Measurements from ENCODE around the gene CHN1.

Gene CHN1

GRCh38 chr2:174945601-174946260 lies 59.5 kb downstream of the CHN1 start:
- no peak for DNase-seq (ENCODE audit: low read depth)
- TF ChIP-seq CTCF (IDR thresholded peaks at IDR 0.05; ENCODE audit: low read depth, low read length, missing control alignments) = no peak
- H3K4me3 ChIP-seq (ENCODE audit: low read depth, low read length) = no peak overlapping the region

GRCh38 chr2:174939046-174939445 lies 66.1 kb downstream of the CHN1 start:
- no peak for DNase-seq (ENCODE audit: low read depth)
- TF ChIP-seq CTCF (IDR thresholded peaks at IDR 0.05; ENCODE audit: low read depth, low read length, missing control alignments) = no peak

GRCh38 chr2:174931724-174932123 lies 73.5 kb downstream of the CHN1 start:
- no peak for TF ChIP-seq CTCF (IDR thresholded peaks at IDR 0.05; ENCODE audit: low read depth, low read length, missing control alignments)
- H3K4me3 ChIP-seq (ENCODE audit: low read depth, low read length) = no peak overlapping the region
- no peak for DNase-seq (ENCODE audit: low read depth)

More at GRCh38 chr2:174939046-174939445, 66.1 kb downstream of the CHN1 start:
- no peak overlapping the region for H3K4me3 ChIP-seq (ENCODE audit: low read depth, low read length)

GRCh38 chr2:174929786-174930185 lies 75.4 kb downstream of the CHN1 start:
- no peak overlapping the region for H3K4me3 ChIP-seq (ENCODE audit: low read depth, low read length)
- DNase-seq (ENCODE audit: low read depth) = no peak
- no peak for TF ChIP-seq CTCF (IDR thresholded peaks at IDR 0.05; ENCODE audit: low read depth, low read length, missing control alignments)

GRCh38 chr2:174925046-174925784 lies 80.0 kb downstream of the CHN1 start:
- no peak for DNase-seq (ENCODE audit: low read depth)
- TF ChIP-seq CTCF (IDR thresholded peaks at IDR 0.05; ENCODE audit: low read depth, low read length, missing control alignments) = no peak
- no peak overlapping the region for H3K4me3 ChIP-seq (ENCODE audit: low read depth, low read length)

- DNase-seq (ENCODE audit: low read depth) = no peak
- TF ChIP-seq CTCF (IDR thresholded peaks at IDR 0.05; ENCODE audit: low read depth, low read length, missing control alignments) = no peak
- no peak overlapping the region for H3K4me3 ChIP-seq (ENCODE audit: low read depth, low read length)
Measured at GRCh38 chr2:174924061-174924693, 81.0 kb downstream of the CHN1 start.
